Stomach (tissue), 4 donors: ENCODE results near the gene NXPH2.

Experiments used
- EP300 ChIP-seq: sonication (generic); formaldehyde crosslinking; IDR thresholded peaks from one replicate; pipeline ENCODE4 v1.6.1; 2017; ENCODE audit warnings: antibody characterized with exemption
- POLR2A ChIP-seq, 4 donors: fragments of 450-650 bp; IDR thresholded peaks; one replicate each; pipeline ENCODE4 v1.6.1; 2016; ENCODE audit warnings: antibody characterized with exemption in 4 of 4, control low read depth in 2 of 4, mild to moderate bottlenecking in 1 of 4, moderate library complexity in 1 of 4
- POLR2AphosphoS5 ChIP-seq, 3 donors: sonication (generic); formaldehyde crosslinking; IDR thresholded peaks; one replicate each; pipeline ENCODE4 v1.6.1; 2016; ENCODE audit warnings: antibody characterized with exemption in 3 of 3
- TF ChIP-seq, protein P1 (sequence below), 7 experiments: fragments of 450-650 bp in 4 of 7; fragments of 200-600 bp in 3 of 7; sonication (generic) in 3 of 7; IDR thresholded peaks; one replicate each; pipeline ENCODE4 v1.5.1; 2016 to 2019; ENCODE audit warnings: antibody characterized with exemption in 7 of 7, control low read depth in 2 of 7, mild to moderate bottlenecking in 1 of 7

DNA sequence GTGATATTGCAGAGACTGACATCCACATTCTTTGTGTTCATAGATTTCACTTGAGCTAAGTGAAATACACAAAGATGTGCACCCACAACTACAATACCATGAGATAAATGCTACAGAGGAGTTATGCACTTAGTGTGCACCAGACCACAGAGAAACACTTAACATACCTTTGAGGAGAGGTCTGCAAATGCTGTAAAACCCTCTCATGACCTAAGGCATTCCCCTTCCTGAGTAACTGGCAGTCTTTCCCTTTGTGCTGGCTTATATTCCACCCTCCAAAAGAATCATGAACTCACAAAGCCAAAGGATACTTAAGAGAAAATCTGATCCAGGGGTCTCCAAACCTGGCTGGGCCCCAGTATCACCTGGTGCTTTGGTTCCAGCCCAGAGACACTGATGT, 16.2 kb downstream of the NXPH2 start:
- TF ChIP-seq, protein P1, sequence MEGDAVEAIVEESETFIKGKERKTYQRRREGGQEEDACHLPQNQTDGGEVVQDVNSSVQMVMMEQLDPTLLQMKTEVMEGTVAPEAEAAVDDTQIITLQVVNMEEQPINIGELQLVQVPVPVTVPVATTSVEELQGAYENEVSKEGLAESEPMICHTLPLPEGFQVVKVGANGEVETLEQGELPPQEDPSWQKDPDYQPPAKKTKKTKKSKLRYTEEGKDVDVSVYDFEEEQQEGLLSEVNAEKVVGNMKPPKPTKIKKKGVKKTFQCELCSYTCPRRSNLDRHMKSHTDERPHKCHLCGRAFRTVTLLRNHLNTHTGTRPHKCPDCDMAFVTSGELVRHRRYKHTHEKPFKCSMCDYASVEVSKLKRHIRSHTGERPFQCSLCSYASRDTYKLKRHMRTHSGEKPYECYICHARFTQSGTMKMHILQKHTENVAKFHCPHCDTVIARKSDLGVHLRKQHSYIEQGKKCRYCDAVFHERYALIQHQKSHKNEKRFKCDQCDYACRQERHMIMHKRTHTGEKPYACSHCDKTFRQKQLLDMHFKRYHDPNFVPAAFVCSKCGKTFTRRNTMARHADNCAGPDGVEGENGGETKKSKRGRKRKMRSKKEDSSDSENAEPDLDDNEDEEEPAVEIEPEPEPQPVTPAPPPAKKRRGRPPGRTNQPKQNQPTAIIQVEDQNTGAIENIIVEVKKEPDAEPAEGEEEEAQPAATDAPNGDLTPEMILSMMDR (IDR thresholded peaks at IDR 0.05), result no peak
- TF ChIP-seq POLR2AphosphoS5 (IDR thresholded peaks at IDR 0.05) (no peak), POLR2A (IDR thresholded peaks at IDR 0.05) (no peak), EP300 (no peak)
